Measurements from ENCODE around the gene NFKBIZ. TPM values are rescaled to one million over a fixed set of nuclear protein-coding genes. Genes with fewer than 3 reads are reported as not detected.

Gene NFKBIZ
- total RNA-seq, 1 donor from 2014 or later: 39.6 TPM

DNA sequence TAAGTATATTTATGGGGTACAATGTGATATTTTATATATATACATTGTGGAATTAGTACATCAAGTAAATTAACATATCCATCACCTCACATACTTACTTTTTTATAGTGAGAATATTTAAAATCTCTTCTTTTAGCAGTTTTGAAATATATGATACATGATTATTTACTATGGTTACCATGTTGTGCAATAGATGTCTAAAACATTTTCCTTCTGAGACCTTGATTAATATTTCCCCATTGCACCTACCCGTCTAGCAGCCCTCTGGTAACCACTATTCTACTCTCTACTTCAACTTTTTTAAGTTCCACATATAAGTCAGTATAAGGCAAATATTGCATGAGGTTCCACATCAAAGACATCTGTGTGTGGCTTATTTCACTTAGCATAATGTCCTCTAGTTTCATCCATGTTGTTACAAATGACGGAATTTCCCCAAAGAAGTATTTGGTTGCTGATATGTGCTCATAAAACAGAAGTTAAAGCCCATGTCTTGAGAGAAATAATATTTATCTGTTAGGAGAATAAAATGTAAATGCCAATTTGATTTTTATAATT lies 29.6 kb upstream of the NFKBIZ start:
- Histone ChIP-seq H3K9me3 (ENCODE audit: insufficient read depth, low read depth, low read length) (no peaks in the 10 kb centered on the region), H3K4me2 (ENCODE audit: low read length) (no peak overlapping the region), H2AFZ (ENCODE audit: low read depth, low read length) (no peak overlapping the region), H3K79me2 (ENCODE audit: insufficient read depth, low read length) (no peaks in the 10 kb centered on the region), H3K27ac (ENCODE audit: low read depth, low read length) (no peak overlapping the region), H3K9ac (ENCODE audit: low read length) (no peak overlapping the region), H3K36me3 (ENCODE audit: insufficient read depth, low read length) (peaks cover 5% of the 10 kb centered on the region), H3K27me3 (ENCODE audit: insufficient read depth, low read length) (no peaks in the 10 kb centered on the region), H4K20me1 (ENCODE audit: insufficient read depth, low read length) (no peaks in the 10 kb centered on the region), H3K4me3 (ENCODE audit: insufficient read depth, low read depth, low read length) (no peak overlapping the region), H3K4me1 (ENCODE audit: insufficient read depth, low read length) (no peaks in the 10 kb centered on the region)
- DNase-seq (ENCODE audit: low read depth) (no peak), FAIRE-seq (no peak)
- H3K4me3 Mint-ChIP-seq (ENCODE audit: unreplicated experiment): no peak overlapping the region
- TF ChIP-seq EZH2 (IDR thresholded peaks at IDR 0.05; ENCODE audit: insufficient read depth, low read length) (no peak), CTCF (IDR thresholded peaks at IDR 0.05; ENCODE audit: insufficient read depth, low read depth, low read length) (no peak)
- no peaks in the 10 kb centered on the region for H3K27me3 Mint-ChIP-seq (ENCODE audit: low read depth, unreplicated experiment)
- no peaks in the 10 kb centered on the region for H3K9me3 Mint-ChIP-seq (ENCODE audit: unreplicated experiment)
- H3K36me3 Mint-ChIP-seq (ENCODE audit: low read depth, unreplicated experiment): peaks cover 26% of the 10 kb centered on the region
- H3K4me1 Mint-ChIP-seq (ENCODE audit: low read depth, unreplicated experiment): peaks cover 2% of the 10 kb centered on the region
- no peak overlapping the region for H3K27ac Mint-ChIP-seq (ENCODE audit: unreplicated experiment)

- no peak overlapping the region for H3K4me3 ChIP-seq (ENCODE audit: insufficient read depth, low read depth, low read length)
- H3K9ac ChIP-seq (ENCODE audit: low read length): no peak overlapping the region
- no peak overlapping the region for H3K4me3 Mint-ChIP-seq (ENCODE audit: unreplicated experiment)
- no peaks in the 10 kb centered on the region for H3K4me1 Mint-ChIP-seq (ENCODE audit: low read depth, unreplicated experiment)
- H4K20me1 ChIP-seq (ENCODE audit: insufficient read depth, low read length): no peaks in the 10 kb centered on the region
- no peak for FAIRE-seq
- H3K27ac Mint-ChIP-seq (ENCODE audit: unreplicated experiment): no peak overlapping the region
- no peaks in the 10 kb centered on the region for H3K4me1 ChIP-seq (ENCODE audit: insufficient read depth, low read length)
- H3K4me2 ChIP-seq (ENCODE audit: low read length): no peak overlapping the region
- no peaks in the 10 kb centered on the region for H3K27me3 ChIP-seq (ENCODE audit: insufficient read depth, low read length)
- no peak for TF ChIP-seq CTCF (IDR thresholded peaks at IDR 0.05; ENCODE audit: insufficient read depth, low read depth, low read length)
- no peak for TF ChIP-seq EZH2 (IDR thresholded peaks at IDR 0.05; ENCODE audit: insufficient read depth, low read length)
- H3K27ac ChIP-seq (ENCODE audit: low read depth, low read length): no peak overlapping the region
- H3K36me3 Mint-ChIP-seq (ENCODE audit: low read depth, unreplicated experiment): peaks cover 22% of the 10 kb centered on the region
- no peak overlapping the region for H2AFZ ChIP-seq (ENCODE audit: low read depth, low read length)
- H3K9me3 Mint-ChIP-seq (ENCODE audit: unreplicated experiment): no peaks in the 10 kb centered on the region
- H3K9me3 ChIP-seq (ENCODE audit: insufficient read depth, low read depth, low read length): no peaks in the 10 kb centered on the region
- no peak for DNase-seq (ENCODE audit: low read depth)
- peaks cover 5% of the 10 kb centered on the region for H3K36me3 ChIP-seq (ENCODE audit: insufficient read depth, low read length)
- no peaks in the 10 kb centered on the region for H3K79me2 ChIP-seq (ENCODE audit: insufficient read depth, low read length)
- no peaks in the 10 kb centered on the region for H3K27me3 Mint-ChIP-seq (ENCODE audit: low read depth, unreplicated experiment)
Observed at GRCh38 chr3:101821503-101821902, 27.8 kb upstream of the NFKBIZ start.

DNA sequence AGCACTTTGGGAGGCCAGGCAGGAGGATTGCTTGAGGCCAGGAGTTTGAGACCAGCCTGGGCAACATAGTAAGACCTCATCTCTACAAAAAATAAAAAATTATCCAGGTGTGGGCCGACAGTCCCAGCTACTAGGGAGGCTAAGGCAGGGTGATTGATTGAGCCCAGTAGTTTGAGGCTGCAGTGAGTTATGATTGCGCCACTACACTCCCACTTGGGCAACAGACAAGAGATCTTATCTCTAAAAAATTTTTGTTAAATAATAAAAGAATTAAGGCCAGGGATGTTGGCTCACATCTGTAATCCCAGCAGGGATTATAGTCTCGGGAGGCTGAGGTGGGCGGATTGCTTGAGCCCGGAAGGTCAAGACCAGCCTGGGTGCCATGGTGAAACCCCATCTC lies 25.8 kb upstream of the NFKBIZ start:
- Histone ChIP-seq H3K79me2 (ENCODE audit: insufficient read depth, low read length) (peaks cover 5% of the 10 kb centered on the region), H3K4me1 (ENCODE audit: insufficient read depth, low read length) (peaks cover 4% of the 10 kb centered on the region), H2AFZ (ENCODE audit: low read depth, low read length) (no peak overlapping the region), H3K9me3 (ENCODE audit: insufficient read depth, low read depth, low read length) (no peaks in the 10 kb centered on the region), H3K27ac (ENCODE audit: low read depth, low read length) (no peak overlapping the region), H3K4me2 (ENCODE audit: low read length) (no peak overlapping the region), H4K20me1 (ENCODE audit: insufficient read depth, low read length) (no peaks in the 10 kb centered on the region), H3K27me3 (ENCODE audit: insufficient read depth, low read length) (no peaks in the 10 kb centered on the region), H3K9ac (ENCODE audit: low read length) (no peak overlapping the region), H3K4me3 (ENCODE audit: insufficient read depth, low read depth, low read length) (no peak overlapping the region), H3K36me3 (ENCODE audit: insufficient read depth, low read length) (peaks cover 5% of the 10 kb centered on the region)
- H3K27me3 Mint-ChIP-seq (ENCODE audit: low read depth, unreplicated experiment): no peaks in the 10 kb centered on the region
- no peak overlapping the region for H3K4me3 Mint-ChIP-seq (ENCODE audit: unreplicated experiment)
- no peak overlapping the region for H3K27ac Mint-ChIP-seq (ENCODE audit: unreplicated experiment)
- TF ChIP-seq CTCF (IDR thresholded peaks at IDR 0.05; ENCODE audit: insufficient read depth, low read depth, low read length): no peak
- TF ChIP-seq EZH2 (IDR thresholded peaks at IDR 0.05; ENCODE audit: insufficient read depth, low read length): no peak
- FAIRE-seq: no peak
- DNase-seq (ENCODE audit: low read depth): no peak
- no peaks in the 10 kb centered on the region for H3K9me3 Mint-ChIP-seq (ENCODE audit: unreplicated experiment)
- peaks cover 2% of the 10 kb centered on the region for H3K4me1 Mint-ChIP-seq (ENCODE audit: low read depth, unreplicated experiment)
- H3K36me3 Mint-ChIP-seq (ENCODE audit: low read depth, unreplicated experiment): peaks cover 15% of the 10 kb centered on the region

All from astrocyte (in vitro differentiated cells and primary cell).